Inflammatory macrophage treated with lipopolysaccharide for 4 hours (primary cell): Measurements from ENCODE around the gene KCTD2.
"Not testable (repeated sequence)": the region's sequence is repeated elsewhere in the genome, so short reads cannot be mapped to it uniquely, and the experiment has no call there.

Experiments
- DNase-seq: peaks from one replicate; pipeline ENCODE4 v3.0.0-alpha.2; 2020

KCTD2 gene

DNA sequence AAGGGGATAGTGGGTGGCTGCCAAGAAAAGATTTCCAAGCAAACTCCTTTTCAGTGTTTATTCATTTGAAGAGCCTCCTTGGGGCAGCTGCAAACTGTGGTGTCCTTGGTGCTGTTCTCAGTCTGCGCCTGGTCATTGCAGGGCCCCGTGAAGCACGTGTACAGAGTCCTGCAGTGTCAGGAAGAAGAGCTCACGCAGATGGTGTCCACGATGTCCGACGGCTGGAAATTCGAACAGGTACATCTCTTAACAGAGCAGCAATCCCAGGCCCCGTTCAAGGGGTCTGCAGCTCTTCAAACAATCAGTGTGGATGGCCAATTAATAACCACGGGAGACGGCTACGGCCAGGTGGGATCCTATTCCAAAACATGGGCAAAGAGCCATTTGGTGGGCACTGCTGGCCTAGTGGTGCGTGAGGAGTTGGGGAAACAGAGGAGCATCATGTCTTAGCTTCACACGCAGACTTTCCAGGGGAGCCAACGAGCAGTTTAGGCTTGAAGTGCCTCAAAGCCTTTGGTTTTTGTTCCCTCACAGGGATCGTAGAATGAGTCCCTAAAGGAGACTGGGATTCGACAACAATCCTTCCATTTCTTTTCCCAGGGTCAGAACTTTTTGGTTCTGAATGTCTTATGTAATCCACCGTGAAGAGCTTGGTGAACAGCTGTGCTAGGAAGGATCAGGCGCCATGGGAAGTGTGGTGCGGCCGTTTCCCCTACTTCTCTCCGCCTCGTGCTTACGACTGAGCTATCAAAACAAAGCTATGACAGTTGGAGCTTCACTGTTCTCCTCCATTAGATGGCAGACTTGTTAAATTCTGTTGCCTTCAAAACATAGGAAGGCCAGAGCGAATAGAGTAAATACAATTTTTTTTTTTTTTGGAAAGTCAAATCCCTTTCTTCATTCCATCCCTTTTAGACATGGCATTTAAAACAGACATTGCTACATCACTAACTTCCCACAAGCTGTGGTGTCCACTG is 12.6 kb downstream of the KCTD2 start:
- DNase-seq: peak; percentile 55

DNA sequence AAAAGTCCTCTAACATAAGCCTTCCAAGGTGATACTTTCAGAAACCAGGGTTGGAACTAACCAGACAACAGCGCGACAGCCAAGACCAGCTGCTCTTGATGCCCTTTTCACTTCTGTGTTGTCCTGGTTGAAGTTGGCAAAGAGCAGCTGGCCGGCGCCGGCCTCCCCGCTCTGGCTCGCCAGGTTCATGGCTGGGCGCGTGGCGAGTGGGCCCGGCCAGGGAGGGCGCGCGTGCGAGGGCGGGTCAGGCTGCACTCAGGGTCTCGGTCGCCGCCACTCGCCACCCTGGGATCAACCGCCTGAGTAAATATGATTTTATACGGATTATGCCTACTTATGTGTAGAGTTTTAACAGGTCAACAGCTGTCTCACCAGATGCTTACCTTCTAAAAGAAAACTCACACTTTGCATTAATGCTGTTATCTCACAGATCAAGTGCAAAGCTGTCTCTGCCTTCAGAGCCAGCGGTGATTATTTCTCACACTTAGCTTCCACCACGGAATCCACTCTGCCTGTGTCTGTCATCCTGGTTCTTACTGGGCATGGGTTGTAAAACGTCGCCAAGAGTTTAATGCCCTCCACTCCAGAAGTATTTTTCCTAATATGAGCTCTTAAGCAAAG is 13.5 kb downstream of the KCTD2 start:
- DNase-seq: no peak

- no peak for DNase-seq
Observed at GRCh38 chr17:75061055-75061438, 14.0 kb downstream of the KCTD2 start.

- no peak for DNase-seq
Observed at GRCh38 chr17:75061618-75062017, 14.6 kb downstream of the KCTD2 start.

DNA sequence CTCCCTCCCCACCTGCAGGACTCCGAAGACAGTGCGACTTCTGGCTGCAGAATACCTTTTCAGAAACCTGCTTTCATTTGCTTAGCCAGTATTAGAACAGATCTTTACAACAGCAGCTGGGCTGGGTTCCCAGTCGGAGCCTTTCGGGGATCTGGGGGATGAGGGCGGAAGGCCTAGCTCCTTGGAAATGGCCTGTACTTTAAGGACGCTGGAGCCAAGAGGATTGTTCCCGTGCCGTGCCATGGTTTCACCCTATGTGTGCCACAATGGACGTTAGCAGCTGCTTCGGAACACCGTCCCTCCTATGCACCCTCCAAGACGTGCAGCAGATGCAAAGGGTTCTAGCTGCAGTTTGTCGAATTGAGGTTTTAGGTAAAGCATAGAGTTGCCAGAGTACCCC is 16.2 kb downstream of the KCTD2 start:
- no peak for DNase-seq

DNA sequence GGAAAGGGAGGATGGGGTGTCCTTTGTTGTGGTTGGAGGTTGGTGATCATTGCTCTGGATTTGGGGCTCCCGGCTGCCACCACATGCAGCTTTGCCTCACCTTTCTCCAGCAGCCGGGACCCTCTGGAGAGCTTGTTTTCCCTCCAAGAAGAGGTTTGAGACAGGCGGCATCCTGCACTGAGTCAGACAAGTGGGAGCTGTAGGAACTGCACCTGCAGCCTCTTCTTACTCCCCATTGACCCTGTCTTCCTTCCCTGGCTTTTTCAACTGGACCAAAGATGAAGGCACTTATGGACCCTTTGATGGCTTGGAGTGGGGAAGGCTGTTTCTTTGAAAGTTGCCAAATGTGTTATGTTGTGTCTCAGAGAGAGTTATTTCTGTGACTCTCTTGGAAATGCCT is 16.6 kb downstream of the KCTD2 start:
- no peak for DNase-seq

GRCh38 chr17:75064040-75064439 is 17.0 kb downstream of the KCTD2 start:
- DNase-seq: no peak

GRCh38 chr17:75064460-75064859 is 17.4 kb downstream of the KCTD2 start:
- DNase-seq: no peak

GRCh38 chr17:75064867-75065561 is 18.0 kb downstream of the KCTD2 start:
- DNase-seq: no peak

GRCh38 chr17:75065562-75066151 is 18.6 kb downstream of the KCTD2 start:
- peak; percentile 51 for DNase-seq

GRCh38 chr17:75067856-75068255 is 20.8 kb downstream of the KCTD2 start:
- DNase-seq: no peak

DNA sequence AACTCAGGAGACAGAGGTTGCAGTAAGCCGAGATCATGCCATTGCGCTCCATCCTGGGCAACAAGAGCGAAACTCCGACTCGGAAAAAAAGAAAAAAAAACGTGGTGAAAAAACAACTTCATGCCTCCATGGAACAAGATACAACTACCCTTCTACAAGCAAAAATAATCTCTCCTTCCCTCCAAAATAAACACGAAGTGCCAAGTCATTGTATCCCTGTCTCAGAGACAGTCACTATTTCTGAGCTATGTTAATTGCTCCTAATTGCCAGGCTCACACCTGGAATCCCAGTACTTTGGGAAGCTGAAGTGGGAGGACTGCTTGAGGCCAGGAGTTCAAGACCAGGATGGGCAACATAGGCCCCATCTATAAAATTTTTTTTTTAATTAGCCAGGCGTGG is 21.7 kb downstream of the KCTD2 start:
- no peak for DNase-seq

- DNase-seq: peak; percentile 45
Observed at GRCh38 chr17:75069783-75070182, 22.8 kb downstream of the KCTD2 start.

DNA sequence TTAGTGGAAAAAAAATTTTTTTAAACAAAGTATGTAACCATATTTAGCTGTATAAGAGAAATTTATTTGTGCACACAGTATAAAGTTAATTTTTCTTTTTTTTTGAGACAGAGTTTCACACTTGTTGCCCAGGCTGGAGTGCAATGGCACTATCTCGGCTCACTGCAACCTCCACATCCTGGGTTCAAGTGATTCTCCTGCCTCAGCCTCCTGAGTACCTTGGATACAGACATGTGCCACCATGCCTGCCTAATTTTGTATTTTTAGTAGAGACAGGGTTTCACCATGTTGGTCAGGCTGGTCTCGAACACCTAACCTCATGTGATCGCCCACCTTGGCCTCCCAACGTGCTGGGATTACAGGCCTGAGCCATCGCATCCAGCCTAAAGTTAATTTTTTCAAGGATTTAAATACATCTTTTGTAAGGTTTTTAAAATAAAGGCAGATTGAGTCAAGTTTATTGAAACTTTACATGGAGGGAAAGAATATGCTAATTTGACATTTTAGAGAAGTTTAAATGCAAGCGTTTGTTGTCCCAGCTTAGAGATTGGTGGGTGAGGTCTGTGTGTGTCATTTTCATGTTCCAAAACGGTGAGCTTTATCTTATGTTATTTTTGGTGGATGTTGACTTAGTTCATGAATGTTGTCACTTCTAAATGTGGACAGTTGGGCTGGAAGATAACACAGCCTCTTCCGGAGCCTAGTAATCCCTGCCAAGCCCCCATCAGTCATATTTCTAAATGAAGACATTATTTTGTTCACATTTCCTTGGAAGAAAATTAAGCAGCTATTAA is 24.6 kb downstream of the KCTD2 start:
- DNase-seq: not testable (repeated sequence)

GRCh38 chr17:75072909-75073308 is 25.9 kb downstream of the KCTD2 start:
- not testable (repeated sequence) for DNase-seq

- DNase-seq: no peak
Observed at GRCh38 chr17:75073618-75074047, 26.6 kb downstream of the KCTD2 start.

GRCh38 chr17:75074532-75074931 is 27.5 kb downstream of the KCTD2 start:
- no peak for DNase-seq

- peak; percentile 80 for DNase-seq
Observed at GRCh38 chr17:75075597-75076336, 28.7 kb downstream of the KCTD2 start.

- DNase-seq: no peak
Observed at GRCh38 chr17:75077072-75077495, 30.1 kb downstream of the KCTD2 start.

- peak; percentile 60 for DNase-seq
Observed at GRCh38 chr17:75077496-75078283, 30.7 kb downstream of the KCTD2 start.
